Activated naive CD4-positive, alpha-beta T cell treated with anti-CD3 and anti-CD28 coated beads, Interleukin-2, amount 50 U/mL, for 72 hours (primary cell): ENCODE measurements around the gene TTYH3. TPM values are rescaled to one million over a fixed set of nuclear protein-coding genes. Genes with fewer than 3 reads are reported as not detected.

Source experiments
- ATAC-seq, 2 donors: fragments of 150-1000 bp; cut with Tn5 transposase; 2 replicates each; pipeline ENCODE4 v1.10.0; 2021; ENCODE audit warnings: mild to moderate bottlenecking in 2 of 2, moderate library complexity in 2 of 2
- DNase-seq, 2 donors: peaks; one replicate each; pipeline ENCODE4 v3.0.0; 2021 to 2022; ENCODE audit warnings: low spot score in 2 of 2
- H3K27ac Mint-ChIP-seq, 2 donors: one replicate each; pipeline ENCODE4 v1.8.0; 2022; ENCODE audit warnings: mild to moderate bottlenecking in 2 of 2, mixed read lengths in 2 of 2
- H3K36me3 Mint-ChIP-seq, 2 donors: one replicate each; pipeline ENCODE4 v1.8.0; 2022; ENCODE audit warnings: mixed read lengths in 2 of 2
- H3K9me3 Mint-ChIP-seq, 2 donors: one replicate each; pipeline ENCODE4 v1.8.0; 2022; ENCODE audit warnings: mixed read lengths in 2 of 2
- total RNA-seq, 2 donors: library from RNA; stranded (reverse); gene quantifications; one replicate each; pipeline ENCODE4 v1.2.3, GENCODE V29; 2022

The TTYH3 gene
- total RNA-seq, 2 donors from 2014 or later, result 23.8 to 28.3 TPM

GRCh38 chr7:2626498-2627117 lies 5.2 kb upstream of the TTYH3 start:
- Mint-ChIP-seq H3K9me3 (no peaks in the 10 kb centered on the region), H3K27ac (no peak overlapping the region), H3K36me3 (no peaks in the 10 kb centered on the region)
- DNase-seq (no peak), ATAC-seq (no peak)

GRCh38 chr7:2627258-2628129 lies 4.3 kb upstream of the TTYH3 start:
- Mint-ChIP-seq H3K36me3 (peaks cover 0 to 3% of the 10 kb centered on the region in 2 donors), H3K9me3 (no peaks in the 10 kb centered on the region), H3K27ac (no peak overlapping the region)
- ATAC-seq, result no peak
- DNase-seq, result no peak

GRCh38 chr7:2628130-2628482 lies 3.7 kb upstream of the TTYH3 start:
- Mint-ChIP-seq H3K27ac (no peak overlapping the region), H3K9me3 (no peaks in the 10 kb centered on the region), H3K36me3 (peaks cover 0 to 5% of the 10 kb centered on the region in 2 donors)
- ATAC-seq, result no peak
- no peak for DNase-seq

GRCh38 chr7:2628891-2629290 lies 2.9 kb upstream of the TTYH3 start:
- Mint-ChIP-seq H3K9me3 (no peaks in the 10 kb centered on the region), H3K36me3 (peaks cover 0 to 5% of the 10 kb centered on the region in 2 donors), H3K27ac (no peak overlapping the region)
- ATAC-seq (no peak), DNase-seq (no peak)

- ATAC-seq (no peak), DNase-seq (no peak)
- H3K9me3 Mint-ChIP-seq, result no peaks in the 10 kb centered on the region
- H3K27ac Mint-ChIP-seq, result no peak overlapping the region
- H3K36me3 Mint-ChIP-seq, result peaks cover 0 to 5% of the 10 kb centered on the region in 2 donors
These were observed 1.8 kb upstream of the TTYH3 start for GRCh38 chr7:2629746-2630681.

GRCh38 chr7:2632733-2633537 lies 1.1 kb downstream of the TTYH3 start:
- DNase-seq (peak; percentile 48 to 84), ATAC-seq (peak; percentile 10 to 51)
- Mint-ChIP-seq H3K27ac (peak overlapping the region; percentile 91 to 95), H3K36me3 (peaks cover 0 to 5% of the 10 kb centered on the region in 2 donors), H3K9me3 (no peaks in the 10 kb centered on the region)

GRCh38 chr7:2633538-2634266 lies 1.9 kb downstream of the TTYH3 start:
- peaks cover 0 to 5% of the 10 kb centered on the region in 2 donors for H3K36me3 Mint-ChIP-seq
- peak in 1 of 2 donors; percentile 35 for DNase-seq

GRCh38 chr7:2634267-2635145 lies 2.7 kb downstream of the TTYH3 start:
- H3K27ac Mint-ChIP-seq, result peak overlapping the region in 1 of 2 donors; percentile 95
- DNase-seq (no peak), ATAC-seq (no peak)
- H3K9me3 Mint-ChIP-seq, result no peaks in the 10 kb centered on the region
- H3K36me3 Mint-ChIP-seq, result peaks cover 0 to 5% of the 10 kb centered on the region in 2 donors

More at GRCh38 chr7:2633538-2634266, 1.9 kb downstream of the TTYH3 start:
- peak overlapping the region; percentile 36 to 95 for H3K27ac Mint-ChIP-seq
- ATAC-seq, result peak; percentile 34 to 59
- no peaks in the 10 kb centered on the region for H3K9me3 Mint-ChIP-seq

GRCh38 chr7:2635148-2635668 lies 3.4 kb downstream of the TTYH3 start:
- DNase-seq (no peak), ATAC-seq (no peak)
- no peak overlapping the region for H3K27ac Mint-ChIP-seq
- H3K36me3 Mint-ChIP-seq, result peaks cover 0 to 5% of the 10 kb centered on the region in 2 donors
- H3K9me3 Mint-ChIP-seq, result no peaks in the 10 kb centered on the region

GRCh38 chr7:2635810-2636701 lies 4.3 kb downstream of the TTYH3 start:
- Mint-ChIP-seq H3K36me3 (peaks cover 0 to 5% of the 10 kb centered on the region in 2 donors), H3K9me3 (no peaks in the 10 kb centered on the region), H3K27ac (no peak overlapping the region)
- no peak for DNase-seq
- ATAC-seq, result no peak

GRCh38 chr7:2637066-2637471 lies 5.3 kb downstream of the TTYH3 start:
- Mint-ChIP-seq H3K9me3 (no peaks in the 10 kb centered on the region), H3K36me3 (peaks cover 0 to 5% of the 10 kb centered on the region in 2 donors)

GRCh38 chr7:2637505-2638223 lies 5.9 kb downstream of the TTYH3 start:
- no peaks in the 10 kb centered on the region for H3K36me3 Mint-ChIP-seq
- H3K9me3 Mint-ChIP-seq, result no peaks in the 10 kb centered on the region
- DNase-seq, result no peak
- H3K27ac Mint-ChIP-seq, result no peak overlapping the region
- ATAC-seq, result no peak

More at GRCh38 chr7:2637066-2637471, 5.3 kb downstream of the TTYH3 start:
- DNase-seq, result no peak
- ATAC-seq, result no peak
- H3K27ac Mint-ChIP-seq, result no peak overlapping the region
